NCI-H1417 (cell line): ENCODE measurements around the gene SARDH.
"Not testable (repeated sequence)": the region's sequence is repeated elsewhere in the genome, so short reads cannot be mapped to it uniquely, and the experiment has no call there.

Experiments used
- DNase-seq, 3 experiments: peaks; one replicate each; lab custom pipeline; 2025; lab: John Stamatoyannopoulos, UW

SARDH gene

DNA sequence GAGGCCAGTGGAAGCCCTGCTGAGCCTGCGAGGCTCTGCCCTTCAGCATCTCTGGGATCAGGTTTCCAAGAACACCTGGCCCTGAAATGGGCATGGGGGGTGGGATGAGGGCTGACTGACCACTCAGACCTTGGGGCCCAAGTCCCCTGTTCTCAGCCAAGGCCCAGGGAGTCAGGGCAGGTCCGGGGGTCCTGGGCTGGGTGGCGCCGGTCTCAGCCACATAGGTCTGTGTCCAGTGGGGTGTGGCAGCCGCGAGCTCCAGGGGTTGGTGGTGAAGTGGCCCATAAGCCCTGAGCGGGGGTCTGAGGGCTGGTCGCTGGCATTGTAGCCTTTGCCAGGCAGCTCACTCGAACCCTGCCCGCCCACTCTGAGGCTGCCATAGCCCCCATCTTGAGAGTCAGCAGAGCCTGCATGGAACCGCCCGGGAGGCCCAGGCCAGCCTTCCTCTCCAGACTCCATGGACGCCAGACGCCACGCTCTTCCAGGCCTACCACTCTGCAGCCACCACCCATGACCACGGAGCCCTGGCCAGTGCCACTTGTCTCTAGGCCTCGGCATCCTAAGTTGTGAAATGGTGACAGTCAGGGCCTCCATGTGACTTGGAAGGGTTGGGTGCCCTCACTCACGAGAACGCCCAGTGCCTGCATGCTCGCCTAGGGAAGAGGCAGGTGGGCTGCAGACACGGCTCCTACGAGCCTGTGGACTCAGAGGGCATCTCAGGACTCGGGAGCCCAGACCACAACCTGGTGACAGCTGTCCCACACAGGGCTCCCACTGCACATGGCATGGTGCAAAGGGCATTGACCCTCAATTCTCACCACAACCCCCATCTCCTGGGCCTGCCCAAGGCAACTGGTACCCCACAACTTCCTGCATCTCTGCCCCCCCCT, 108.7 kb downstream of the SARDH start:
- DNase-seq = no peak

DNA sequence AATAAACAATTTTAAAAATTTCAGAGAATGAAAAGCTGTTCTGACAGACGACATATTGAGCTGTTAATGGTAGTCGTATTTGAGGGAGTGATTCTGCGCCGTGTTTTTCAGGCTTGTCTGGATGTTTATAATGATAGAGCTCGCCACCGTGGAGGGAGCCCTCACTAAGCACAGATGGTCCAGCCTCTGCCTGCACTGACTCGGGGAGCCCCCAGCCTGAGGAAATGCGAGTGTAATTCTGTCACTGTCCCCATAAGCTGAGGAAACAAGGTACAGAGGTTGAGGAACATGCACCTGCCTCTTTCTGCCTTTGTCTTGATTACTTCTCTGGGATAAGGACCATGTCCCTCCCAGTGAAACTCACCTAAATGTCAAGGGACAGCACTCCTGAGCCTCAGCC, 109.4 kb downstream of the SARDH start:
- no peak for DNase-seq

DNA sequence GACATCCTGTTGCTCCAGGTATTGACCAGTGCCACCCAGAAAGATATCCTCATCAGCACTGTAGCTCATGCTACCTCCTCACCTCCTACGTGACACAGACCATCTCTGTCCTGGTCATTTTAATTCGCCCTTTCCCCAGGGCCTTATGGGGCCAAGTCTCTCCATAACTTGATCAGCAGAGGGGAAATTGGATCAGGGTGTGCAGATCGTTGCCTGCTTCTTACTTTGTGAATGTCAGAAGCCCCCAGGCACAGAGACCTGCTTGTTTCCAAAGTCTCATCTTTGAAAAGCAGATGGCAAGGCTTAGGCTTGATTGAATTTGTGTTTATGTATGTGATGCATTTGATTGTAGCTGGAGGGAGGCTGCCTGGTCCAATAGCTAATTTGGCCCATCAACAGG, 110.8 kb downstream of the SARDH start:
- DNase-seq = no peak

DNA sequence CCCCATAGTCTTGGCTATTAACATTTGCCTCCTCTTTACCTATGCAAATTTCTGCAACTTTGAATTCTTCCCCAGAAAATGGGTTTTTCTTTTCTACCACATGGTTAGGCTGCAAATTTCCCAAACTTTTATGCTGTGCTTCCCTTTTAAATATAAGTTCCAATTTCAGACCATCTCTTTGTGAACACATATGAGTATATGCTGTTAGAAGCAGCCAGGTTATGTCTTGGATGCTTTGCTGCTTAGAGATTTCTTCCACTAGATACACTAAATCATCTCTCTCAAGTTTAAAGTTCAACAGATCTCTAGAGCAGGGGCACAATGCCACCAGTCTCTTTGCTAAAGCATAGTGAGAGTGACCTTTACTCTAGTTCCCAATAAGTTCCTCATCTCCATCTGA, 112.1 kb downstream of the SARDH start:
- DNase-seq = not testable (repeated sequence)

DNA sequence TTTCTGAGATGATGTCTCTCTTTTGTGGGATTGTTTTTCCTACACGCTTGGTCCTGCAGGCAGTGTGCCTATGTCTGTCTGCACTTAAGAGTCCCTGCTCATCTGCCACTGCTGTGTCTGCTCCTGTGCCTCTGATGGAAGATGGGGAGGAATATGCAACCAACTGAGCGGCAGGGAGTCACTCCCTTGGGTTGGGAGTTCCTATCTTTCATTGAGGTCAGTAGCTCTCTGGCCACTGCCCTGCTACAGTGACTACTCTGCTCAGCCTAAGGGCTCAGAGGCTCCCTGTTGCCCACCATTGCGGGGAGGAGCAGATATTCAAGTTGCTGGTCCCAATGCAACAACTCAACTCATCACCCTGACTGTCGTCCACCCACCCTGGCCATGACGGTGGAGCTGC, 115.6 kb downstream of the SARDH start:
- no peak for DNase-seq

DNA sequence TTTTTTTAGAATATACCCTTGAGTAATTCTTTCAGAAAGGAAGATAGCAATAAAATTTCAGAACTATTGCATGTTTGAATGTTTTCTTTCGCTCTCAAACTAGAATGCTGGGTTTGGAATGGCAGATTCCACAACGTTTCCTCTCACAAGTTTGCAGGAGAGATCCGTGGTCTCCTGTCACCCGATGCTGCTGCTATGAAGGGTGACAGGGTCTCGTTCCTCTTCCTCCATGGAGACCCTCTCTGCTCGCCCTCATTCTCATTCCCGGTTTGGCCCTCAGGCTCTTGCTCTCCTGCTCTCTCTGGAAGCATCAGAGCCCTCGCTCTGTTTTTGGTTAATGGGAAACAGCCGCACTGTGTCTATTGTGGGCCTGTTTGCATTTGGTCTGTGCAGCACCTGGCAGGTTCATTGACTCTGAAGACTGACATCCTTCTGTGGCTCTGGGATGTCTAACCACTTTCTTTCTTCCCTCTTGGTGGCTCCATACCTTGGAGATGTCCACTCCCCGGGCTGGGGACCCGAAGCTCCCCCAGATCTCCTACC, 116.4 kb downstream of the SARDH start:
- peak in 2 of 3 experiments; percentile 17 to 50 for DNase-seq

DNA sequence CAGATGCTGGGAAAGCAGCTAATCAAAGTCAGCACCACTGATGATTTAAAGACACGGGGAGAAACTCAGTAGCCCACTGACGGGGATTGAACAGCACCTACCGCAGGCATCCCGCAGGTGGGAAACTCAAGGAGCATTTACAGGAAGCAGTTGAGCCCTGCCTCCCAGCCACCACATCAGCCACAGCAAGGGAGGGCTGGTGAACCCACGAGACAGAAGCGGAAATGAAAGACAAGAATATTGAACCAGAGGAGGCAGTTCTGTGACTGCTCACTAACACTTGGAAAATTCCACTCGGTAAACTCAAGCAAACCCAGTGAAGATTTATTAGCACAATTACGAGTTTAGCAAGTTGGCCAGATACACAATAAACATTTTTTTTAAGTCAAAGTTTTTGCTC, 118.4 kb downstream of the SARDH start:
- DNase-seq = peak in 1 of 3 experiments; percentile 13

DNA sequence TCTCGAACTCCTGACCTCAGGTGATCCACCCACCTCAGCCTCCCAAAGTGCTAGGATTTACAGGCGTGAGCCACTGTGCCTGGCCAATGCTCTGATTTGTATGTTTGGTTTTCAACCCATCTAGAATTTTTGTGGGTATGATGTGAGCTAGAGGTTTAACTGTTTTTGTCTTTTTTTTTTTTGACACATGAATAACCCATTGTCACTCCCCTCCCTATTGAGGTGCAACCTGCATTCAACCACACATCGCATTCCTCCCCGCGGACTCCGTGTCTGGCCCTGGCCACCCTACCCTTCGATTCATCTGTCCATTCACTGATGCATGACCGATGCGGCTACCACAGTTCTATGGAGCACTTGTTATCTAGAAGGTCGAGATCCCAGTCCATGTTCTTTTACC, 119.4 kb downstream of the SARDH start:
- no peak for DNase-seq

DNA sequence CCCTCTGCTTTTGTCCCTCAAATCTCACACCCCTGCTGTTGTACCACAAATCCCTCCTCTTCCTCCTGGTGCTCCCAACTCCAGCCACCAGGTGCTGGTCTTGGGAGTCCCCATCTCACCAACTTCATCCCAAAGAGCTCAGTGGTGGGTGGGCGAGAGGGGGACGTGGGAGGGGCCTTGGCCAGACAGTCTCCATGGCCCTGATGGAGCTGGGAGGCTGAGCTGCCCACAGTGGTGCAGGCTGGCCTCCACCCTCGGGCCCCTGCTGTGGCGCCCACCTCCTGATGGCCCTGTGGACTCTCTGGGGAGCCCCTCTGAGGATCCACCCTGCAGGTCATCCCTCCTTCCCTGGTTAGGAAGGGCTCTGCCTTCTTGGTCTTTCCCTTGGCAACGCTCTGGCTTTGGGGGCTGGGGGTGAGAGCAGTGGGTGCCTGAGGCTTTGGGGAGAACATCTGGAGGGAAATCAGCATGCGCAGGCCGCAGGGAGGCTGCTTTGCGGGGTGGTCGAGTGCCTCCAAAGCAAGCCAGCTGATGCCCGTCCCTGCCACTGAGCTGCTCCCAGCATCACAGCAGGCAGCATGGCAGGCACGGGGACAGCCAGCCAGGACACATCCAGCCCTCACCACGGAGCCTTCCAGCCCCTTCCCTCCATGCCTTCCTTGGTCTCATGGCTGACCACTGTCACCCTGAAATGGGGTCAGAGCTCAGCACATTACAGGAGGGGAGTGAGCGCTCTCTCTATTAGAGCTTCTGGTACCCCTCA, 121.3 kb downstream of the SARDH start:
- DNase-seq = no peak

DNA sequence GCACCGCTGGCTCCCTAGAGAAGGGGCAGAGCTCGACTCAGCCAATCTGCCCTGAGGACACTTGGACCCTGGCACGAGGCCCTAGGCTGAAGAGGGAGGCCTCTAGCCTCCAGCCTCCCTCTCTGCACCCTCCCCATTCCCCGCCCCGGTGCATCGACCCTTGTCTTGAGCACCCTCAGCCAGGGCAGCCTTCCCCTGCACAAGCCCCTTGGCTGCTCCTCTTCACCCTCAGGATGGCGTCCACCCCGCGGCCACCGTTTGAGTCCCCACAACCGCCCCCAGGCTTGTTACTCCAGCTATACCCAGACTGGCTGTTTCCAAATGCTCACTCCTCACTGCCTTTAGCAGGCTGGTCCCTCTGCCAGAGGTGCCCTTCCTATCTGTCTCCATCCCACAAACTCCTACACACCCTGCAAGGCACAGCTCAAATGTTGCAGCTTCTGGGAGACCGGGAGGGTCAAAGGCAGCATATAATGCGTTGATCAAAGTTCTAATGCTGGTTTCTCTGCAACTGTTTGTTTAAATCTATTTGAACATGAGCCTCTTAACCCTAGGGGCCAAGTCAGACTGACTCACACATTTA, 122.5 kb downstream of the SARDH start:
- no peak for DNase-seq

DNA sequence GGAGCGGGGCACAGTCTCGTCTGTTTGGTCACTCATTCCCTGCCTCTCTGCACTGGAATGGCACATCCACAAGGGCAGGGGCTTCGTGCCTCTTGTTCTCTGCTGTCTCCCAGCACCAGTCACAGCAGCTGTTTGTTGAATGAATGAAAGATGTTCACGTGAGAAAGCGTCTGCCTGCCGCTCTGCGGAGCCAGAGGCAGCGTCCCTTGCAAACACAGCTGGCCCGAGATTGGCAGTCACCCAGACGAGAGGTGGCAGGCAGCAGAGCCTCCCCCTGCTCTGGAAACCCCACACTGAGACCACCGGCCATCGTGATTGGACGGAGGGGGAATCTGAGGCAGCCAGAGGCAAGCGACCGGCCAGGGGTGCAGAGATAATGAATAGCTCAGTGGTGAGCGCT, 123.0 kb downstream of the SARDH start:
- DNase-seq = no peak

DNA sequence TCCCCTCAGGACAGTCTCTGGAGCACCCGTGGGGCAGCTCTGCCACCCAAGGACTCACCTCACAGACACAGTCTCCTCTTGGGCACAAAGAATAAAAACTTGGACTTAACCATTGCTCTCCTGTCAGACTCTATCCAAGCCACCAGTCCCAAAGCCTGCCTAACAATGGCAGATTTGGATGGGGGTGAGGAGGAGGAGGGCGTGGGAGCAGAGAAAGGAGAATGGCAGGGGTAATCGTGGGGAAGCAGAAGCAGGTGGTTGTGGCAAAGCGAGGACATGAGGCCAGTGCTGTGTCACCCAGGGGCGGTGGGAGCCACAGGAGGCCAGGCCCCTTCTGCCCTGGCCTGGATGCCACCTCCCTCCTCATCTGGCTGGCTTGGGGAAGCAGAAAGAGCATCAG, 123.5 kb downstream of the SARDH start:
- no peak for DNase-seq

DNA sequence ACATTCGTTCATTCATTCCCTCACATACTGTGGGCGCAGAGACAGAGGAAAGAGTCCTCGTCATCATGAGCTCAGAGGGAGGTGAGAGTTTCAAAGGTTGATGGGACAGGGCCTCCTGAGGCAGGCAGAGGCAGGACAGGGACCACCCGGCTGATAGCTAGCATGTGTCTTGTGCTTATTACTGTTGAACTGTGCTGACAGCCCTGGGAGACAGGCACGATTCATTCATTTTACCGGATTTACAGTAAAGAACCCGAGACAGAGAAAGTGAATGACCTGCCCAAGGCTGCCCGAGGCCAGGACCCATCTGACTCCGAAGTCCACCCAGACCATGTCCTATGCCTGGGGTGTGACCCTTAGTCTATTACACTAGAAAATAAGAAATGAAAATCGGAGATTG, 124.1 kb downstream of the SARDH start:
- no peak for DNase-seq
